Non-pigmented ciliary epithelial cell (primary cell): ENCODE data around the gene ARGLU1.

ENCODE experiments used
- DNase-seq: peaks from one replicate; pipeline ENCODE4 v3.0.0-alpha.2; 2010; ENCODE audit warnings: low read depth

ARGLU1 gene

DNA sequence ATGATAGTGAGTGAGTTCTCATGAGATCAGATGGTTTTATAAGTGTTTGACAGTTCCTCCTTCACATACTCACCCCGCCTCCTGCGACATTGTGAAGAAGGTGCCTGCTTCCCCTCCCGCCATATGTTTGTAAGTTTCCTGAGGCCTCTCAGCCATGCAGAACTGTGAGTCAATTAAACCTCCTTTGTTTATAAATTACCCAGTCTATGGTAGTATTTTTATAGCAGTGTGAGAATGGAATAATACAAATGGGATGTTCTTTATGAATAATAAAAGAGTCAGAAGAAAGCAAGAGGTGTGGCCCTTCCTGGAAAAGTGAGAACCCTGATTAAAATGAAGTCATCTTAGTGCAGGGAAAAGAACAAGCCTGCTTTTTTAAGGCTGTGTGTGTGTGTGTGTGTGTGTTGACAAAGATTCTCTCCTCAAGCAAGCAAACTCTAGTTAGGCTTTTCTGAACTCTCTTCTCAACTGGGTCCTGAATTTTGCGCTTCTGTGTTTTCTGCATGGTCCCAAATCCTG lies 18.8 kb upstream of the ARGLU1 start:
- DNase-seq, result no peak

DNA sequence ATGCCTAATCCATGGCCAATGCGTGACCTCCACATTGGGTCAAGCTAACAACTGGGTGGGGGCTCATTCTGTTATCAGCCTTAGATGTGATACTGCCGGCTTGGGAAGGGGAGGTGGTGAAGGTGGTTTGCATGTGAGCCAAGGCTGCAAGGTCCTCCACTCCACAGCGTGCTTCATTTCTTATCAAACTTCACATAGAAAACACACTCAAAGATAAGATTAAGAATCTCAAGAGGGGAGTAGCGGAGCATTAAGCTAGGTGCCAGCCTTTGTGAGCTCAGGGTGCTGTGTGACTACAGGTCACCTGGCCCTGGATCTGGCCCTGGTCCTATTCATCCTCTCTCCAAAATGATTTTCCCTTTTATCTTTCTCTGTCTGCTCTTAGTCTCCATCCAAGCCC lies 13.3 kb upstream of the ARGLU1 start:
- no peak for DNase-seq

DNA sequence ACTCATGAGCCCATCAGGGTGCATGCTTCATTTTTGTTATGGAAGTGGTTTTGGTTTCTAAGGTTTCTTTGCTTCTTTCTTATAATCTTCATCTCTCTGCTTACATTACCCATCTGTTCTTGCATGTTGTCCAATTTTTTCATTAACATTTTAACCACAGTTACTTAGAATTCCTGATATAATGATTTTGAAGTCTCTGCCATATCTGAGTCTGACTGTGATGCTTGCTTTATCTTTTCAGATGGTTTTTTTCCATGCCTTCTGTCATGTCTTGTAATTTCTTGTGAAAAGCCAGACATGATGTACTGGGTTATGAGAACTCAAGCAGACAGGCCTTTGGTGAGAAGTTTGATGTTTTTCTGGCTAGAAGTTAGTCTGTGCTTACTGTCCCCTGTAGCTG lies 8.0 kb upstream of the ARGLU1 start:
- no peak for DNase-seq

DNA sequence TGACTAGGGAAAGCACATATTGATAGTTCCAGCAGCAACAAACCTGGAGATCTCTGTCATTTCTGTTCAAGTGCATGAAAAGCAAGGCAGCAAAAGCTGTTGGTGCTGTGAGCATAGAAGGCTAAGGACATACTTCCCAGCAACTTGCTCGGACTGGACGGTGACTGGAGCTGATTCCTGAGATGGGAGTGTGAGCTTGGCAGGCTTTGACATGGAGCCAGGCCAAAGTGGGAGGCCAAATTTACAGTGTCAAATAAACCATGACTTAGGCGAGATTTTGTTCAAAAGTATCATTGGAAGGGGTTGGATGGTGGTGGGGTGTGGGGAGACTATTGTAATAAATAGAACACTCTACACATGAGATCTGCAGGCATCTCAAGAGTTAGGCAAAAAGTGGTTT lies 5.9 kb upstream of the ARGLU1 start:
- DNase-seq, result no peak

DNA sequence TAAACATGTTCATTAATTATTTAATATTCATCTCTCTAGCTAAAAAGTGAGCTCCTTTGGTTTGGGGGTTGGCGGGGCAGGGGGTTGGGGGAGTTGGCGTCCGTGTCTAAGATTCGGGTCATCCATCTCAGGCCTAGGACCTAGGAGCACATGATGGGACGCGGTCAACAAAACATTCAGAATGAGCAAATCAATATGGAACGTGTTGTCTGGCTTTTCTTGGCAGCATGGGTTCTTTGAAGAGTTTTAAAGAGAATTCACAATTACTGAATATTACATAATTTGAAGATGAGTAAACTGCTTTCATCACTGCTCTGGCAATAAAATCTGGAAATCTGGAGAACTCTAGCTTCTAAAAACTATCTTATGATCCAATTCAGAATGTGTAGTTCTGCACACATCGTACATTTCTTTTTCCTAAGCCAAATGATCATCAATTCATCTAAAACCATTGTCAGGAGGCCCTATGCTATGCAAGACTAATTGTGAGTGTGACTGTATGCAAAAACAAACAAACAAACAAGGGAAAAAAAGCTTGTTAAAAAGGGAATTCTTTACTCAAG lies 5.4 kb upstream of the ARGLU1 start:
- no peak for DNase-seq

DNA sequence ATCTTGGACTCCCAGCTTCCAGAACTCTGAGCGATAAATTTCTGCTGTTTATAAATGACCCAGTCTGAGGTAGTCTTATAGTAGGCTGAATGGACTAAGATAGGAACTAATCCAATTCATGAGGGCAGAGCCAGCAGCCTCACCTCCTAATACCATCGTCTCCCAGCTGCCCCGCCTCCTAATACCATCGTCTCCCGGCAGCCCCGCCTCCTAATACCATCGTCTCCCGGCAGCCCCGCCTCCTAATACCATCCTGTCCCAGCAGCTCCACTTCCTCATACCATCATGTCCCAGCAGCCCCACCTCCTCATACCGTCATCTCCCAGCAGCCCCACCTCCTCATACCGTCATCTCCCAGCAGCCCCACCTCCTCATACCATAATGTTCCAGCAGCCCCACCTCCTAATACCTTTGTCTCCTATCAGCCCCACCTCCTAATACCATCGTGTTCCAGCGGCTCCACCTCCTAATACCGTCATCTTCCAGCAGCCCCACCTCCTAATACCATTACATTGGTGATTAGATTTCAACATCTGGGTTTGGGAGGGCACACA lies 2.4 kb upstream of the ARGLU1 start:
- no peak for DNase-seq

DNA sequence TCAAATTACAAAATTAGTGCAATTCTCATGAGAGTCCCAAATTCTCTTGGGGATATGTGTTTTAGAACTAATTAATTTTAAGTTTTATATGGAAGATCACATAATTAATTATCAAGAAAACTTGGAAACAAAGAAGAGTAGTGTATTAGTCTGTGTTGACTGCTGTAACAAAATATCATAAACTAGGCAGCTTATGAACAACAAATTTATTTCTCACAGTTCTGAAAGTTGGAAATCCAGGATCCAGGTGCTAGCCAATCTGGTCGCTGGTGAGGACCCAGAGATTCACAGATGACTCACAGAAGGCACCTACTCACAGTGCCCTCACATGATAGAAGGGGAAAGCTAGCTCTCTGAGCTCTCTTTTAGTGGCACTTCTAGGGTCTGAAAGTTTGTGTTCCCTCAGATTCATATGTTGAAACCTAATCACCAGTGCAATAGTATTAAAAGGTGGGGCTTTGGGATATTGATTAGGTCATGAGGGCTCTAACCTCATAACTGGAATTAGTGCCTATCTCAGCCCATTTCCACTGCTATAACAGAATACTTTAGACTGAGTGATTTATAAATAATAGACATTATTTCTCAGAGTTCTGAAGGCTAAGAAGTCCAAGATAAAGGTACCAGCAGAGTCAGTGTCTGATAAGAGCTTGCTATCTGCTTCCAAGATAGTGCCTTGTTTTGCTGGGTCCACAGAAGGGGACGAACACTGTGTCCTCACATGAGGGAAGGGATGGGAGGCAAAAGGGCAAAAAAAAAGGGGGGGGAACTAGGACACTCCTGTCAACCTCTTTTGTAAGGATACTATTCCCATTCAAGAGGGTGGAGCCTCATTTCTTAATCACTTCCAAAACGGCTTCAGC lies 1.5 kb upstream of the ARGLU1 start:
- no peak for DNase-seq

DNA sequence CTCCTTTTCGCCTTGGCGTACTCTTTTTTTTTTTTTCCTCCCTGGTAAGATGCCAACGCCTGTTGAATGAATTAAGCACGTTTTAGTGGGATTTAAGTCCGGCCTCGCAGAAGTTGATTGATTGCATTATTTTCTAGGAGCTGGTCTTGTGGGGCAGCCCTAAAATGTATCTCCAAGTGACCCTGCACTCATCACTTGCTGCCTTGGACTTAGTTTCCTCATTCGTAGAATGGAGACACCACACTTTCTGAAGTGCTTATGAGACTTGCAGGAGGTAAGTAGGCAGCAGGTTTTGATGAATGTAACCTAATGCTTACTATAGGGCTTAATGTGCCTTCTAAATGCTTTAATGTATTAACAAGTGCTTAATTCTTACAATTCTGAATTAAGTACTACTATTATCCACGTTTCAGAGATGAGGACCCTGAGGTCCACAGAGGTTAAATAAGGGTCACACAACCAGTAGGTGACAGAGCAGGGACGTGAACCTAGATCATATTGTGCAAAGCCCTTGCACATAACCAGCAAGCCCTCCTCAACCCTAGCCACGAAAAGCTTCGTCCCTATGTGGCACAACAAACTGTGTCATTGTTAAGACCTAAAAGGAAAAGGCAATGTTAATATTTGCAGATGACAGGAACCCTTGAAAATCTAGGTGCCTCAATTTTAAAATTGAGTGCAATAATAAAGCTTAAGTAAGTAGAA lies 514 bp upstream of the ARGLU1 start:
- DNase-seq, result no peak

DNA sequence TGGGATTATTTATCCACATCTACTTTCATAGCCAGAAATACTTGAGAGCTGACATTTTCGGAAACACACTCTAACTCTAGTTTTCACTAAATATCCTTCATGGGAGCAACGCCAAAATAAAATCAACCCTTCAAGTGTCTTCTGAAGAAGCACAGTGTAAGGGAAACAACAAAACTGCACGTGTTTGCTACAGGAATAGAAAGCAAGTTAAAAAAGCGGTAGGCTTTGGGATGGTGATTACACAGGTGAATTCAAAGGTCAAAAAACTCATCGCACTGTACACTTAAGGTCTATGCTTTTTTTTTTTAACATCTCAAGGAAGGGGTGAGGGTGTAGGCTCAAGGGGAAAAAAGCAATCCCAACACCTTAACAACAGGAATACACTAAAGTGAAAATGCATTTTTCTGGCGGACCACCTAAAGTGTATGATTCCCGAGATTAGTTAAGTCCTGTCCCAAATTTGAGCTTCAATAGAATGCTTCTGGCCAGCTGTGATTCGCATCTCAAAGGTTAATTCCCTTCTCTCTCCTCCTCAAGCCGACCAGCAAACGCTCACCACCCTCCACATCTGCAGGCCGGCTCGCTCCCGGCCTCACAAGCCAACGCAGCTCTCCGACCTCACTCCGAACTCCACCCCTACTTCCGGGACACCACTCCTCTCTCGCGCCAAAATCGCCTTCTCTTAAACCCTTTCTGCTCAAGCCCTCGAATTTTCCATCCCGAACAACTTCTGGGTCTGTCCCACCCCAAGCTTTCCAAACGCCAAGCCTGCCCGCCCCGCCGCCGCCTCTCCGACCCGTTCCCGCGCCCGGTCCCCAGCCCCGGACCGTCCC lies 1.1 kb downstream of the ARGLU1 start:
- DNase-seq, result no peak

DNA sequence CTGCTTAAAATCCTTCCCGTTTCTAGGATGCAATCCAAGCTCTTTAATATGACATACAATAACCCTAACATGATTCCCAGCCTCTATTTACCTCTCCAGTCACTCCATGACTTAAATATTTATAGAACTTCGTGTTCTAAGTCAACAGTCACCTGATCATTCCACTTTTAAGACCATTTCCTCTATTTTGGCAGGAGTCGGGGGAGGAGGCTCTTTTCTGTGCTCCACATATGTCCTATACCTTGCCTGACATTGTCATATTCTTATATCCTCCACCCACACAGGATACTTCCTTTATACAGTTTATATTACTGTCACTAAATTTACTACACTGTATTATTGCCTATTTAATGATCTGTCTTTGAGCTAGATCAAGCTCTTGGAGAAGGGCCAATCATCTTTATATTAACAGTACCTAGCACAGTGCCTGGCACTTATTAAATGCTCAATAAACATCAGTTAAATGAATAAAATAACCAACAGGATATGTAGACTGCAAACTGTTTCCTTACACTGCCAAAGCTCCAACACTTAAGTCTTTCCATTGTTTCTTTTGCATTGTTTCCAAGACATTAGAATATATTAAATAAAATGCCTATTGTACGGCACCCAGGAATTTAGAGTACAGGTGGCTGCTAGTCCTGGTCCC lies 2.7 kb downstream of the ARGLU1 start:
- DNase-seq, result no peak

DNA sequence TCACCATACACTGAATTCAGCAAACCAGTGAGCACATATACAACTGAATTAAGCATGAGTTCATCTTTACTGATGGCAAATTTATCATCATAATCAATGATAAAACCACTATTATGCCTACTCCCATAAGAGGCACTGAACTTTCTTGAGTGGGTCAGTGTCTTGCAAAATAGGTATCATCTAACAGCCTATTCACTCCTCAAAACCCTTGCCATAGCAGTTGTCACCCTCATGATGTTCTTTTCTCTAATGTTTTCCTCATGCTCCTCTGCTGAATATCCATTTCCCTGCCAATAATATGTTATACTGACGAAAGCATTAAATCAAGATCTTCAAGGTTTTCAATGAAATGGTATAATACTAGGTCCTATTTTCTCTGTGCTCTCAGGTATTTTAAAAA lies 5.6 kb downstream of the ARGLU1 start:
- no peak for DNase-seq

DNA sequence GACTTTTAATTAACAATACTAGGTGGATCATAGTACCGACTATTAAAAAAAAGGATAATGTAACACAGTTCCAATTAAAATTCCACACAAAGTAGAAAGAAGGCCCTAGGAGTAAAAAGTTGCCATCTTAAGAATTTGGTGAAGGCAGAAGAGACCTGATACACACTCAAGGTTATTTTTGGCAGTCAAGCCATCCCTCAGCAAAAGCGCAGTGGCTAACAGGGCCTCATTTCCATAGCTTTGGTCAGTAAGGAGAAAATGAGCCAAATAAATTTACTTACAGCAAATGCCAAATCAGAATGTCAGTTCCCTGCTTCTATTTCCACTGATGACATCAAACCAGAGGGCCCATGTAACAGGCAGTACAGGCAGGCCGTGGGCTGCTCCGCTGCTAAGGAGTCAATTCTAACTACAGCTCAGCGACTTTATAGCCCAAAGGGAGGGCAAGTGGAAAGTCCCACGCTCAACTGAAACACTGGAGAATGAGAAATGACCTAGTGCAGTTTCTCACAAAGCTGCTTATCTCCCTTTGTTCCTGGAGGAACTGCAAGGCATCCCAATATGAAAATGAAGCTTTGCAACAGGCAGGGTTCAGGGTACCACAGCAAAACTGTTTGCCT lies 6.3 kb downstream of the ARGLU1 start:
- DNase-seq, result no peak

DNA sequence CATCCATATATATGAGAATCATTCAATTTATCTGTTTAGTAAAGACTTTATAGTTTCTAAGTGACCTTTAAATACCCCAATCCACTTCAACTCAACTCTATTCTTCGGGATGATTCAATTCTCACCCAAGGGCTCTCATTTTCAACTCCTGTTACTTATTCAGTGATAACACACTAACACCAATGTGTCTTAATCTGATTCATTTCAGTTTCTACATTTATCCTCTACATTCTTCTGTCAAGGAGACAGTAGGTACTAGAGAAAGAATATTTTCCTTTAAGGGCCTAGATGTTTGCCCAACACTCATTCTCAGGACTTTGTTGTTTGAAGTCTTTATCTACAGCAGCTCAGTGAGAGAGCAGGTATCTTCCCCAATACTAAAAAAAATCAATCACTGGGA lies 7.1 kb downstream of the ARGLU1 start:
- no peak for DNase-seq

DNA sequence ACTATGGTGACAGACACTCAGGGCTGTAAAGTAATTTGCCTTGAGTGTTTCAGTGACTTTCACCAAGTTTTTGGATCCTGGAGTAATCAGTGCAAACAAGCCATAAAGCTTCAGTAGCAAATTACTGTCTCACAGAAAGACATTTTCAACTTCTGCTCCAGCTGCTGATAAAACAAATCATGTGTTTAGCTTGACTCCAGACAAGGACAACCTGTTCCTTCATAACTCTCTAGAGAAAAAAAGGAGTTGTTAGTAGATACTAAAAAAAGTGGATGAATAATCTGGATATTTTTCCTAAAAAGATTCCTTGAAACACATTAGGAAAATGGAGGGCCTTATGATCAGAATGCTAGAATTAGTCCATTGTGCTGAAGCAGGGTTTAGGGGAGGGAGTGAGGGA lies 9.4 kb downstream of the ARGLU1 start:
- DNase-seq, result no peak

DNA sequence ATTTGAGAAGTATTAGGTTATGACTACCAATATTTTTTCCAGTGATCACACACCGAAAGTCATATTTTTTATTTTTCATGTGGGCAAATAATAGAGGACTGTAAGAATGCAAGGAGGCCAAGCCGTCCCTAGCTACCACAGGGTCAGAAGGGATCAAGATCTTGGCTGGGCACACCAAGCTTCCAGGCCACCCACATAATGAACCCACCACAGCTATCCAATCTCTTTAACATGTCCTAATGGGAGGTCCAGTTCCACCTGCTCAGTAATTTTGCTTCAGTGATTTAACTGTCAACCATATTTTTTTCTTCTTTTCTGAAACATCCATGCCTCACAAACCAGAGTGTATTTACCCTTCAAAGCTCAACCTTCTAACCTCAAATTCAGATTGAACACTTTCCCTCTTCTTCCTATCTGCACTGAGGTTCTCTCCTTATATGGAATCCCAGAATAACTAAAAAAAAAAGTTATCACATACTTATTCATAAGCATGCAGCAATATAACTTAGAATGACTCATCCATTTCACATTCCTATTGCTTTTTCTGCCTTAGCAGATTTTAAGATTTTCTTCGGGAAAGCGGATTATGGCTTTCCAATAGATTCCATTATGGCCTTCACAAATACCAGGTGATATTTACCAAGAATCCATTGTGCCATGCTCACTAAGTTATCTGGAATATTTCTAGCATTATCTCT lies 12.2 kb downstream of the ARGLU1 start:
- no peak for DNase-seq

DNA sequence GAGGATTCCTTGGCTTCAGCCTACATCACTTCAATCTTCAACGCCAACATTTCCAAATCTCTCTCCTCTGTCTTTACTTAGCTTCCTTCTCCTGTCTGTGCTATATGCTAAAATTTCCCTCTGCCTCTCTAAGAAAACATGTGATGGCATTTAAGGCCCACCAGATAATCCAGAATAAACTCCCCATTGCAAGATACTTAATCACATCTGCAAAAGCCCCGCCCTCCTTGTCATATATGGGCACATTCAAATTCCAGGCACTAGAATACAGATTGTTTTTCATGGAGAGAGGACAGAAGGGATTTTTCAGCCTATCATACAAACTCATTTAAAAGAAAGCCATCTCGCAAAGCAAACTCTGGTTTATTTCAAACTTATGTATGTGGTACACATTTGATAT lies 16.2 kb downstream of the ARGLU1 start:
- DNase-seq, result no peak

DNA sequence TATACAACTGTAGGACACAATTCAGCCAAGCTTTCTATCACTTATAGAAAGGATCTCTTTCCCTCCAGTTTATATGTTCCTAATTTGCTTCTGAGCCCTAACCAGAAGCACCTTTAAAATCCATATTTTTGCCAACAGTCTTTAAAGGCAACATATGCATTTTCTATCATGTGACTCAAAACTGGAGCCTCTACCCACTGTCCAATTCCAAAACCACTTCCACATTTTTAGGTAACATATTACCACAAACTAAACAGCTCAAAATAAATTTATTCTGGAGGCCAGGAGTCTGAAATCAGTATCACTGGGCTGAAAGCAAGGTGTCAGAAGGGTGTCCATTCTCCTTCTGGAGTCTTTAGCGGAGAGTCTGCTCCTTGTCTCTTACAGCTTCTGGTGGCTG lies 16.6 kb downstream of the ARGLU1 start:
- DNase-seq, result no peak

DNA sequence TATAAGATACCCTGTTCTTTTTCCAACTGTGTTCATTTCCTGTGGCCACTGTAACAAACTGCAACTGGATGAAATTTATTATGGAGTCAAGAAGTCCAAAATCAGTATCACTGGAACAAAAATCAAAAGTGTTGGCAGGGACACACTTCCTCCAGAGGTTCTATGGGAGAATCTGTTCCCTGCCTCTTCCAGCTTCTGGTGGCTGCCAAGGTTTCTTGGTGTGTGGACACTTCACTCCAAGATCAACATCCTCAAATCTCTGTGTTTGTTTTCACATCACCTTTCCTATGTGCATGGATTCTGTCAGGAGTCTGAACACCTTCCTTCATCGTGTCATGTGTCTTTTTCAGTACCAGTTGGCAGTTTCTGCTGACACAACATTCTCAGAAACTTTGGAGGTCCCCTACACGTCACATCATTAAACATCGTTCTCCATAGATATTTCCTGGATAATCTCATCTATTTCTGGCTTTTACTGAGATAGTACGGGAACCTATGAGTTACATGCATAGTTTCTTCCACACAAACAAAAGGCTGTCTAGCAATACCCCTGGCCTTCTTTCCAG lies 17.3 kb downstream of the ARGLU1 start:
- DNase-seq, result no peak

DNA sequence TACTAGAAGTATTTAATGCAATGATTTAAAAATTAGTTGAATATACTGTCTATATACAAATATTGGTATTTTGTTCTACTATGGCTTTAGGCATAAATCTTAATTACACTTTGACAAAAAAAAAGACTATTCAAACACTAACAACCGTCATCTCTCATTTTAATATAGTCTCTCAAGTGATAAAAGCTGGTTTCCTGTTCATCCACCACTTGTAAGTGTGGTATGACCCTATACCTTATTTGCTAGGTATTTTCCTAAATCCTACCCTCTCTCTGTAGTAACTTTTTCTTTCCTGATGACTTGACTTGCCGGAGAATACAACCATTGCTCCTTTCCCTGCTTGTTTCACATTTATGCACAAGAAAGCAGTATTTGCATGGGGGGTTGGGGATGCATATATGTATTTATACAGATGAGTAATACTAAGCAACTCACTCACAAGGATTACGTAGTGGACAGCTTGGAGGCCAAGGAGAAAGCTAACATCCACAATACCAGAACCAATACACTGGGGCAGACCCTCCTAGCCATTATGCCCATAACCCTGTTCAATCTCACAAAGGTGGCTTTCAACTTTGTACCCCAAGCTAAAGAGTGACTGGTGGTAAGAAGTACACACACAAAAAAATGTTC lies 19.8 kb downstream of the ARGLU1 start:
- no peak for DNase-seq
